Measurements from ENCODE around the gene RAC3.
A peak's percentile ranks its signal among the peaks of the same experiment; 100 is the strongest.

RAC3 gene

GRCh38 chr17:82042649-82043048, 11.2 kb downstream of the RAC3 start:
- Histone ChIP-seq H3K4me1 (ENCODE audit: control insufficient read depth, insufficient read depth, low read length, poor library complexity, severe bottlenecking) (no peaks in the 10 kb centered on the region), H3K9me3 (ENCODE audit: control insufficient read depth, low read length) (no peaks in the 10 kb centered on the region), H3K27me3 (replicated peaks; ENCODE audit: control insufficient read depth, insufficient read depth, low read length, poor library complexity, severe bottlenecking) (no peaks in the 10 kb centered on the region), H3K36me3 (ENCODE audit: control insufficient read depth, insufficient read depth, low read length) (peaks cover 4% of the 10 kb centered on the region), H3K4me3 (ENCODE audit: insufficient read depth, low read depth, low read length, poor library complexity, severe bottlenecking) (no peak overlapping the region), H3K27ac (ENCODE audit: insufficient read depth, low read length, poor library complexity, severe bottlenecking) (no peak overlapping the region)
- DNase-seq, result no peak

GRCh38 chr17:82043507-82043906, 12.0 kb downstream of the RAC3 start:
- no peak overlapping the region for H3K4me3 ChIP-seq (ENCODE audit: insufficient read depth, low read depth, low read length, poor library complexity, severe bottlenecking)
- H3K4me1 ChIP-seq (ENCODE audit: control insufficient read depth, insufficient read depth, low read length, poor library complexity, severe bottlenecking), result no peaks in the 10 kb centered on the region
- H3K27me3 ChIP-seq (replicated peaks; ENCODE audit: control insufficient read depth, insufficient read depth, low read length, poor library complexity, severe bottlenecking), result no peaks in the 10 kb centered on the region
- H3K27ac ChIP-seq (ENCODE audit: insufficient read depth, low read length, poor library complexity, severe bottlenecking), result no peak overlapping the region
- no peak for DNase-seq
- peaks cover 4% of the 10 kb centered on the region for H3K36me3 ChIP-seq (ENCODE audit: control insufficient read depth, insufficient read depth, low read length)
- no peaks in the 10 kb centered on the region for H3K9me3 ChIP-seq (ENCODE audit: control insufficient read depth, low read length)

- Histone ChIP-seq H3K4me1 (ENCODE audit: control insufficient read depth, insufficient read depth, low read length, poor library complexity, severe bottlenecking) (peaks cover 9% of the 10 kb centered on the region), H3K27ac (ENCODE audit: insufficient read depth, low read length, poor library complexity, severe bottlenecking) (no peak overlapping the region), H3K4me3 (ENCODE audit: insufficient read depth, low read depth, low read length, poor library complexity, severe bottlenecking) (no peak overlapping the region), H3K36me3 (ENCODE audit: control insufficient read depth, insufficient read depth, low read length) (peaks cover 4% of the 10 kb centered on the region), H3K9me3 (ENCODE audit: control insufficient read depth, low read length) (no peaks in the 10 kb centered on the region), H3K27me3 (replicated peaks; ENCODE audit: control insufficient read depth, insufficient read depth, low read length, poor library complexity, severe bottlenecking) (no peaks in the 10 kb centered on the region)
- no peak for DNase-seq
These were observed 14.5 kb downstream of the RAC3 start for GRCh38 chr17:82045936-82046484.

GRCh38 chr17:82046903-82047302, 15.4 kb downstream of the RAC3 start:
- Histone ChIP-seq H3K9me3 (ENCODE audit: control insufficient read depth, low read length) (no peaks in the 10 kb centered on the region), H3K36me3 (ENCODE audit: control insufficient read depth, insufficient read depth, low read length) (peaks cover 4% of the 10 kb centered on the region), H3K4me1 (ENCODE audit: control insufficient read depth, insufficient read depth, low read length, poor library complexity, severe bottlenecking) (peaks cover 9% of the 10 kb centered on the region), H3K4me3 (ENCODE audit: insufficient read depth, low read depth, low read length, poor library complexity, severe bottlenecking) (no peak overlapping the region), H3K27ac (ENCODE audit: insufficient read depth, low read length, poor library complexity, severe bottlenecking) (no peak overlapping the region), H3K27me3 (replicated peaks; ENCODE audit: control insufficient read depth, insufficient read depth, low read length, poor library complexity, severe bottlenecking) (no peaks in the 10 kb centered on the region)
- DNase-seq, result no peak

GRCh38 chr17:82047379-82047778, 15.9 kb downstream of the RAC3 start:
- Histone ChIP-seq H3K4me3 (ENCODE audit: insufficient read depth, low read depth, low read length, poor library complexity, severe bottlenecking) (no peak overlapping the region), H3K27me3 (replicated peaks; ENCODE audit: control insufficient read depth, insufficient read depth, low read length, poor library complexity, severe bottlenecking) (no peaks in the 10 kb centered on the region), H3K36me3 (ENCODE audit: control insufficient read depth, insufficient read depth, low read length) (peaks cover 4% of the 10 kb centered on the region), H3K4me1 (ENCODE audit: control insufficient read depth, insufficient read depth, low read length, poor library complexity, severe bottlenecking) (peaks cover 12% of the 10 kb centered on the region), H3K9me3 (ENCODE audit: control insufficient read depth, low read length) (no peaks in the 10 kb centered on the region), H3K27ac (ENCODE audit: insufficient read depth, low read length, poor library complexity, severe bottlenecking) (no peak overlapping the region)
- no peak for DNase-seq

- H3K9me3 ChIP-seq (ENCODE audit: control insufficient read depth, low read length), result no peaks in the 10 kb centered on the region
- no peaks in the 10 kb centered on the region for H3K27me3 ChIP-seq (replicated peaks; ENCODE audit: control insufficient read depth, insufficient read depth, low read length, poor library complexity, severe bottlenecking)
- DNase-seq, result no peak
- peaks cover 4% of the 10 kb centered on the region for H3K36me3 ChIP-seq (ENCODE audit: control insufficient read depth, insufficient read depth, low read length)
- H3K27ac ChIP-seq (ENCODE audit: insufficient read depth, low read length, poor library complexity, severe bottlenecking), result no peak overlapping the region
- H3K4me3 ChIP-seq (ENCODE audit: insufficient read depth, low read depth, low read length, poor library complexity, severe bottlenecking), result no peak overlapping the region
- H3K4me1 ChIP-seq (ENCODE audit: control insufficient read depth, insufficient read depth, low read length, poor library complexity, severe bottlenecking), result peaks cover 18% of the 10 kb centered on the region
These were observed 16.6 kb downstream of the RAC3 start for GRCh38 chr17:82047914-82048570.

GRCh38 chr17:82048571-82048971, 17.1 kb downstream of the RAC3 start:
- H3K4me1 ChIP-seq (ENCODE audit: control insufficient read depth, insufficient read depth, low read length, poor library complexity, severe bottlenecking), result peaks cover 23% of the 10 kb centered on the region
- no peak overlapping the region for H3K4me3 ChIP-seq (ENCODE audit: insufficient read depth, low read depth, low read length, poor library complexity, severe bottlenecking)
- H3K36me3 ChIP-seq (ENCODE audit: control insufficient read depth, insufficient read depth, low read length), result peaks cover 6% of the 10 kb centered on the region
- no peak overlapping the region for H3K27ac ChIP-seq (ENCODE audit: insufficient read depth, low read length, poor library complexity, severe bottlenecking)
- no peaks in the 10 kb centered on the region for H3K9me3 ChIP-seq (ENCODE audit: control insufficient read depth, low read length)
- no peak for DNase-seq
- H3K27me3 ChIP-seq (replicated peaks; ENCODE audit: control insufficient read depth, insufficient read depth, low read length, poor library complexity, severe bottlenecking), result no peaks in the 10 kb centered on the region

- Histone ChIP-seq H3K4me1 (ENCODE audit: control insufficient read depth, insufficient read depth, low read length, poor library complexity, severe bottlenecking) (peaks cover 25% of the 10 kb centered on the region), H3K9me3 (ENCODE audit: control insufficient read depth, low read length) (no peaks in the 10 kb centered on the region), H3K4me3 (ENCODE audit: insufficient read depth, low read depth, low read length, poor library complexity, severe bottlenecking) (no peak overlapping the region), H3K27me3 (replicated peaks; ENCODE audit: control insufficient read depth, insufficient read depth, low read length, poor library complexity, severe bottlenecking) (no peaks in the 10 kb centered on the region), H3K27ac (ENCODE audit: insufficient read depth, low read length, poor library complexity, severe bottlenecking) (no peak overlapping the region), H3K36me3 (ENCODE audit: control insufficient read depth, insufficient read depth, low read length) (peaks cover 11% of the 10 kb centered on the region)
- DNase-seq, result no peak
These were observed 17.6 kb downstream of the RAC3 start for GRCh38 chr17:82049106-82049505.

- DNase-seq, result no peak
- Histone ChIP-seq H3K27me3 (replicated peaks; ENCODE audit: control insufficient read depth, insufficient read depth, low read length, poor library complexity, severe bottlenecking) (no peaks in the 10 kb centered on the region), H3K9me3 (ENCODE audit: control insufficient read depth, low read length) (no peaks in the 10 kb centered on the region), H3K36me3 (ENCODE audit: control insufficient read depth, insufficient read depth, low read length) (peaks cover 16% of the 10 kb centered on the region), H3K27ac (ENCODE audit: insufficient read depth, low read length, poor library complexity, severe bottlenecking) (no peak overlapping the region), H3K4me3 (ENCODE audit: insufficient read depth, low read depth, low read length, poor library complexity, severe bottlenecking) (no peak overlapping the region), H3K4me1 (ENCODE audit: control insufficient read depth, insufficient read depth, low read length, poor library complexity, severe bottlenecking) (peaks cover 25% of the 10 kb centered on the region)
These were observed 18.1 kb downstream of the RAC3 start for GRCh38 chr17:82049521-82049971.

GRCh38 chr17:82050152-82050760, 18.8 kb downstream of the RAC3 start:
- peaks cover 23% of the 10 kb centered on the region for H3K36me3 ChIP-seq (ENCODE audit: control insufficient read depth, insufficient read depth, low read length)

More at GRCh38 chr17:82050152-82050760, 18.8 kb downstream of the RAC3 start:
- Histone ChIP-seq H3K27me3 (replicated peaks; ENCODE audit: control insufficient read depth, insufficient read depth, low read length, poor library complexity, severe bottlenecking) (no peaks in the 10 kb centered on the region), H3K4me1 (ENCODE audit: control insufficient read depth, insufficient read depth, low read length, poor library complexity, severe bottlenecking) (peaks cover 25% of the 10 kb centered on the region), H3K4me3 (ENCODE audit: insufficient read depth, low read depth, low read length, poor library complexity, severe bottlenecking) (peak overlapping the region; percentile 50), H3K9me3 (ENCODE audit: control insufficient read depth, low read length) (no peaks in the 10 kb centered on the region), H3K27ac (ENCODE audit: insufficient read depth, low read length, poor library complexity, severe bottlenecking) (no peak overlapping the region)
- no peak for DNase-seq

Measured in effector memory CD4-positive, alpha-beta T cell (primary cell).